ENCODE measurements around the gene NAALADL2.

NAALADL2 gene

GRCh38 chr3:175258763-175259162 is 399.6 kb downstream of the NAALADL2 start:
- H3K4me1 Mint-ChIP-seq = peaks cover 24% of the 10 kb centered on the region
- no peaks in the 10 kb centered on the region for H3K27me3 Mint-ChIP-seq (ENCODE audit: low read depth)
- no peaks in the 10 kb centered on the region for H3K36me3 Mint-ChIP-seq (ENCODE audit: low read depth)
- H3K4me3 Mint-ChIP-seq = no peak overlapping the region
- H3K27ac Mint-ChIP-seq = no peak overlapping the region
- no peaks in the 10 kb centered on the region for H3K9me3 Mint-ChIP-seq
- TF ChIP-seq, protein P1, sequence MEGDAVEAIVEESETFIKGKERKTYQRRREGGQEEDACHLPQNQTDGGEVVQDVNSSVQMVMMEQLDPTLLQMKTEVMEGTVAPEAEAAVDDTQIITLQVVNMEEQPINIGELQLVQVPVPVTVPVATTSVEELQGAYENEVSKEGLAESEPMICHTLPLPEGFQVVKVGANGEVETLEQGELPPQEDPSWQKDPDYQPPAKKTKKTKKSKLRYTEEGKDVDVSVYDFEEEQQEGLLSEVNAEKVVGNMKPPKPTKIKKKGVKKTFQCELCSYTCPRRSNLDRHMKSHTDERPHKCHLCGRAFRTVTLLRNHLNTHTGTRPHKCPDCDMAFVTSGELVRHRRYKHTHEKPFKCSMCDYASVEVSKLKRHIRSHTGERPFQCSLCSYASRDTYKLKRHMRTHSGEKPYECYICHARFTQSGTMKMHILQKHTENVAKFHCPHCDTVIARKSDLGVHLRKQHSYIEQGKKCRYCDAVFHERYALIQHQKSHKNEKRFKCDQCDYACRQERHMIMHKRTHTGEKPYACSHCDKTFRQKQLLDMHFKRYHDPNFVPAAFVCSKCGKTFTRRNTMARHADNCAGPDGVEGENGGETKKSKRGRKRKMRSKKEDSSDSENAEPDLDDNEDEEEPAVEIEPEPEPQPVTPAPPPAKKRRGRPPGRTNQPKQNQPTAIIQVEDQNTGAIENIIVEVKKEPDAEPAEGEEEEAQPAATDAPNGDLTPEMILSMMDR (IDR thresholded peaks at IDR 0.05; ENCODE audit: unreplicated experiment in 3 of 3) = no peak

DNA sequence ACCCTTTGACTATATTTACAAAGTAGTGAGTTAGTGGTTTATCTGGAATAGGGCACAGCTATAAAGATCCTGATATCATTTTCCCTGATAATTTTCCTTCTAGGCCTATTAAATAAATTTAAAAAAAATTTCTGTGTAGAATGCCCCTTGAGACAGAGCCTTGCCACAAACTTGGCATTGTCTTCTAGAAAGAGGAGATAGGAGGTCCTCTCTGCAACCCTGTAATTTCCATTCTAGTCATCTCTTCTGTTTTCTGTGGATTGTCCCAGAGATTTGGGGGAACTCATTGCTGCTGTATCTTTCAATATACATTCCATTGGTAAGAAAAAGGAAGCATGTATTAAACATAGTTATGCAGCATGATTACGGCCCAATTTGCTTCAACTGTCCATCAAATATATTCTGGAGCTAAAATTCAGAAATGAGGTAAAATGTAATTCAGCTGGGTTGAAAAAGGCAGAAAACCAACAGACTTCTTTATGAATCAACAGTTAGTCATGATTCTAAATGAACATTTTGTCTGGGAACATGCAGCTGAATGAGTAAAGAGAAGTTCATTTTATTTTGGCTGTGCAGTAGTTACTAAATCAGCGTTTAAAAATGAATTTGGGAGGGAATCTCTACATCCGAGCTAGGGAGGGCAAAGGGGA is 401.1 kb downstream of the NAALADL2 start:
- H3K27ac Mint-ChIP-seq = no peak overlapping the region
- no peaks in the 10 kb centered on the region for H3K27me3 Mint-ChIP-seq (ENCODE audit: low read depth)
- H3K4me3 Mint-ChIP-seq = no peak overlapping the region
- no peaks in the 10 kb centered on the region for H3K36me3 Mint-ChIP-seq (ENCODE audit: low read depth)
- H3K4me1 Mint-ChIP-seq = peaks cover 24% of the 10 kb centered on the region
- no peaks in the 10 kb centered on the region for H3K9me3 Mint-ChIP-seq
- TF ChIP-seq, protein P1 (IDR thresholded peaks at IDR 0.05; ENCODE audit: unreplicated experiment in 3 of 3) = no peak

DNA sequence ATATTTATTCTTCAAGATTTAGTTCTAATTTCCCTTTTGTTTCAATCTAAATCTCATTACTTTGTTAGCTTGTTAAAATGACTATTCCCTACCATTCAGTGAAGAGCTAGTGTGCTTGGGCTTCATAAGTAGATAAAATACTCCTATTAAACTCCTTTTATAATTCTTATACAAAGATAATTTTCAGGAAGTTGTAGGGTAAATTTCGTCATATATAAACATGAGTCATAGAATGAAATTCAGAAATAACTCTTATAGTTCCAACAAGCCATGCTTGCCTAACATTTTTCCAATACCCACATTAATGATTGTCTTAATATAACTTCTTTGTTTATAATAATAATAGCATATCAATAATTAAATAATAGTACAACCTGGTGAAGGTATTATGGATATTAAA is 407.3 kb downstream of the NAALADL2 start:
- H3K4me3 Mint-ChIP-seq = no peak overlapping the region
- H3K27ac Mint-ChIP-seq = no peak overlapping the region
- H3K36me3 Mint-ChIP-seq (ENCODE audit: low read depth) = no peaks in the 10 kb centered on the region
- H3K4me1 Mint-ChIP-seq = no peaks in the 10 kb centered on the region
- H3K9me3 Mint-ChIP-seq = no peaks in the 10 kb centered on the region
- no peaks in the 10 kb centered on the region for H3K27me3 Mint-ChIP-seq (ENCODE audit: low read depth)
- TF ChIP-seq, protein P1 (IDR thresholded peaks at IDR 0.05; ENCODE audit: unreplicated experiment in 3 of 3) = no peak

- Mint-ChIP-seq H3K4me1 (no peaks in the 10 kb centered on the region), H3K36me3 (ENCODE audit: low read depth) (no peaks in the 10 kb centered on the region), H3K27ac (no peak overlapping the region), H3K4me3 (no peak overlapping the region), H3K27me3 (ENCODE audit: low read depth) (no peaks in the 10 kb centered on the region), H3K9me3 (no peaks in the 10 kb centered on the region)
- TF ChIP-seq, protein P1 (IDR thresholded peaks at IDR 0.05; ENCODE audit: unreplicated experiment in 3 of 3) = no peak
Observed at GRCh38 chr3:175267121-175267531, 408.0 kb downstream of the NAALADL2 start.

DNA sequence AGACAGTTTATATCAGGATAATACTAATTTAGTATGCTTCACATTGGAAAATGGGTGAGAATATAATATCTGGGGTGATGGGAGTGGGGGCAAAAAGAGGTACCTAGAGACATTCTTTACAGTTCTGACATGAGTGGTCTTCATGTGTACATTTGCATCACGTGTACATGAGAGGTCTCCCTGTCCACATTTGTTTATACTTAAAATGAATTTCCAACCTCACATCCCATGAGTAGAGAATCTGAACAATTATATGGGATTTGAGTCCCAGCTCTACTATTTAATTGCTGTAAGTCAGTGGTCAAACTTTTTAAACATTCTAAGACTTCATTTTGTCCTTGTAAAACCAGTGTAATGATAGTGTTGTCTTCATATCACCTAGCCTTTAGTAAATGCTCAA is 408.4 kb downstream of the NAALADL2 start:
- Mint-ChIP-seq H3K4me3 (no peak overlapping the region), H3K36me3 (ENCODE audit: low read depth) (no peaks in the 10 kb centered on the region), H3K4me1 (no peaks in the 10 kb centered on the region)

GRCh38 chr3:175269394-175269793 is 410.3 kb downstream of the NAALADL2 start:
- Mint-ChIP-seq H3K36me3 (ENCODE audit: low read depth) (no peaks in the 10 kb centered on the region), H3K4me1 (no peaks in the 10 kb centered on the region)

More for the DNA sequence above, 408.4 kb downstream of the NAALADL2 start:
- no peak overlapping the region for H3K27ac Mint-ChIP-seq
- H3K27me3 Mint-ChIP-seq (ENCODE audit: low read depth) = no peaks in the 10 kb centered on the region
- TF ChIP-seq, protein P1 (IDR thresholded peaks at IDR 0.05; ENCODE audit: unreplicated experiment in 3 of 3) = no peak
- no peaks in the 10 kb centered on the region for H3K9me3 Mint-ChIP-seq

More at GRCh38 chr3:175269394-175269793, 410.3 kb downstream of the NAALADL2 start:
- Mint-ChIP-seq H3K4me3 (no peak overlapping the region), H3K27ac (no peak overlapping the region), H3K9me3 (no peaks in the 10 kb centered on the region), H3K27me3 (ENCODE audit: low read depth) (no peaks in the 10 kb centered on the region)
- TF ChIP-seq, protein P1 (IDR thresholded peaks at IDR 0.05; ENCODE audit: unreplicated experiment in 3 of 3) = no peak
